ENCODE measurements around the gene PHLDA2. TPM values are rescaled to one million over a fixed set of nuclear protein-coding genes. Genes with fewer than 3 reads are reported as not detected.
A peak's percentile ranks its signal among the peaks of the same experiment; 100 is the strongest.
"Not testable (repeated sequence)": the region's sequence is repeated elsewhere in the genome, so short reads cannot be mapped to it uniquely, and the experiment has no call there.

The PHLDA2 gene
- total and polyA plus RNA-seq, 5 experiments from 2014 or later: 0.69 to 0.83 TPM; not detected in 3

- DNase-seq (peak in 2 of 10 donors; percentile 20 to 41), ATAC-seq (peak; percentile 16 to 19)
- Mint-ChIP-seq H3K9me3 (peaks cover 0 to 11% (median 5%) of the 10 kb centered on the region in 9 donors), H3K4me1 (peaks cover 28 to 77% (median 46%) of the 10 kb centered on the region in 4 donors), H3K36me3 (peaks cover 0 to 47% (median 1%) of the 10 kb centered on the region in 3 donors), H3K27me3 (no peaks in the 10 kb centered on the region), H3K27ac (peak overlapping the region in 9 of 10 donors; percentile 25 to 89 (median 70)), H3K4me3 (peak overlapping the region in 3 of 10 donors; percentile 10 to 26 (median 20))
- POLR2A ChIA-PET: interaction anchor here (1.4 kb wide), 1 partner anchor 10 kb away, joined by 5 read pairs; no protein-coding TSS in a partner anchor
Observed at GRCh38 chr11:2943711-2944118, 14.5 kb upstream of the PHLDA2 start.

GRCh38 chr11:2942872-2943710 is 13.9 kb upstream of the PHLDA2 start:
- Mint-ChIP-seq H3K36me3 (peaks cover 0 to 40% (median 6%) of the 10 kb centered on the region in 3 donors), H3K9me3 (peaks cover 0 to 15% (median 11%) of the 10 kb centered on the region in 9 donors), H3K4me1 (peaks cover 28 to 72% (median 46%) of the 10 kb centered on the region in 4 donors), H3K27me3 (no peaks in the 10 kb centered on the region), H3K4me3 (peak overlapping the region in 2 of 10 donors; percentile 20), H3K27ac (peak overlapping the region in 9 of 10 donors; percentile 28 to 89 (median 65))
- POLR2A ChIA-PET: interaction anchor here (1.4 to 2.1 kb wide), 3 partner anchors 9 to 73 kb away, joined by 5 to 6 read pairs (median 6); no protein-coding TSS in a partner anchor
- ATAC-seq: peak in 1 of 2 donors; percentile 1
- peak in 1 of 10 donors; percentile 17 for DNase-seq

- peaks cover 0 to 22% (median 17%) of the 10 kb centered on the region in 9 donors for H3K9me3 Mint-ChIP-seq
- ATAC-seq (no peak), DNase-seq (peak in 3 of 10 donors; percentile 15 to 19 (median 17))
- POLR2A ChIA-PET: interaction anchor here (0.9 to 3.3 kb wide), 6 partner anchors 9 to 73 kb away, joined by 3 to 11 read pairs (median 6); partner anchors contain the start of gene PHLDA2
- peaks cover 0 to 34% (median 11%) of the 10 kb centered on the region in 3 donors for H3K36me3 Mint-ChIP-seq
- peak overlapping the region in 2 of 10 donors; percentile 5 to 28 for H3K4me3 Mint-ChIP-seq
- peak overlapping the region in 5 of 10 donors; percentile 2 to 83 (median 47) for H3K27ac Mint-ChIP-seq
- no peaks in the 10 kb centered on the region for H3K27me3 Mint-ChIP-seq
- peaks cover 24 to 66% (median 46%) of the 10 kb centered on the region in 4 donors for H3K4me1 Mint-ChIP-seq
Observed at GRCh38 chr11:2942447-2942846, 13.2 kb upstream of the PHLDA2 start.

- H3K27ac Mint-ChIP-seq: peak overlapping the region in 9 of 10 donors; percentile 8 to 88 (median 62)
- H3K27me3 Mint-ChIP-seq: no peaks in the 10 kb centered on the region
- DNase-seq (peak in 1 of 10 donors; percentile 17), ATAC-seq (peak in 1 of 2 donors; percentile 8)
- H3K4me1 Mint-ChIP-seq: peaks cover 21 to 55% (median 36%) of the 10 kb centered on the region in 4 donors
- H3K4me3 Mint-ChIP-seq: peak overlapping the region in 1 of 10 donors; percentile 58
- H3K36me3 Mint-ChIP-seq: peaks cover 0 to 23% (median 13%) of the 10 kb centered on the region in 3 donors
- H3K9me3 Mint-ChIP-seq: peaks cover 0 to 29% (median 22%) of the 10 kb centered on the region in 9 donors
- POLR2A ChIA-PET: interaction anchor here (0.7 to 3.3 kb wide), 10 partner anchors 7 to 116 kb away, joined by 3 to 11 read pairs (median 4); partner anchors contain the start of genes CARS1 and PHLDA2
Observed at GRCh38 chr11:2940921-2941821, 12.0 kb upstream of the PHLDA2 start.

- POLR2A ChIA-PET: interaction anchor here (0.9 to 3.3 kb wide), 6 partner anchors 9 to 80 kb away, joined by 3 to 11 read pairs (median 4); partner anchors contain the start of gene PHLDA2
- peaks cover 0 to 29% (median 22%) of the 10 kb centered on the region in 9 donors for H3K9me3 Mint-ChIP-seq
- H3K4me1 Mint-ChIP-seq: peaks cover 16 to 47% (median 28%) of the 10 kb centered on the region in 4 donors
- ATAC-seq (peak; percentile 41 to 58), DNase-seq (peak in 4 of 10 donors; percentile 18 to 51 (median 30))
- H3K27ac Mint-ChIP-seq: peak overlapping the region; percentile 52 to 90 (median 76)
- no peaks in the 10 kb centered on the region for H3K27me3 Mint-ChIP-seq
- H3K4me3 Mint-ChIP-seq: no peak overlapping the region
- H3K36me3 Mint-ChIP-seq: peaks cover 0 to 15% (median 13%) of the 10 kb centered on the region in 3 donors
Observed at GRCh38 chr11:2940147-2940920, 11.1 kb upstream of the PHLDA2 start.

- H3K4me3 Mint-ChIP-seq: peak overlapping the region in 2 of 10 donors; percentile 50 to 55
- H3K36me3 Mint-ChIP-seq: peaks cover 0 to 13% (median 4%) of the 10 kb centered on the region in 3 donors
- ATAC-seq, H3K27me3 Mint-ChIP-seq: not testable (repeated sequence)
- peaks cover 0 to 29% (median 22%) of the 10 kb centered on the region in 9 donors for H3K9me3 Mint-ChIP-seq
- H3K27ac Mint-ChIP-seq: peak overlapping the region in 8 of 10 donors; percentile 32 to 97 (median 78)
- H3K4me1 Mint-ChIP-seq: peaks cover 11 to 34% (median 16%) of the 10 kb centered on the region in 4 donors
- POLR2A ChIA-PET: interaction anchor here (0.6 to 3.3 kb wide), 2 partner anchors 9 to 36 kb away, joined by 3 to 11 read pairs; partner anchors contain the start of gene PHLDA2
- peak in 1 of 10 donors; percentile 26 for DNase-seq
Observed at GRCh38 chr11:2938458-2939418, 9.5 kb upstream of the PHLDA2 start.

GRCh38 chr11:2937641-2938457 is 8.6 kb upstream of the PHLDA2 start:
- peaks cover 8 to 28% (median 14%) of the 10 kb centered on the region in 4 donors for H3K4me1 Mint-ChIP-seq
- POLR2A ChIA-PET: interaction anchor here (0.6 kb wide), 2 partner anchors 76 to 218 kb away, joined by 3 read pairs; no protein-coding TSS in a partner anchor
- peaks cover 0 to 13% (median 0%) of the 10 kb centered on the region in 3 donors for H3K36me3 Mint-ChIP-seq
- DNase-seq: peak in 2 of 10 donors; percentile 15 to 21
- H3K9me3 Mint-ChIP-seq: peaks cover 0 to 29% (median 22%) of the 10 kb centered on the region in 9 donors
- peak overlapping the region in 6 of 10 donors; percentile 8 to 97 (median 60) for H3K27ac Mint-ChIP-seq
- not testable (repeated sequence) for H3K27me3 Mint-ChIP-seq, ATAC-seq
- peak overlapping the region in 5 of 10 donors; percentile 28 to 77 (median 62) for H3K4me3 Mint-ChIP-seq

- Mint-ChIP-seq H3K4me1 (peaks cover 7 to 23% (median 17%) of the 10 kb centered on the region in 4 donors), H3K4me3 (no peak overlapping the region), H3K27ac (peak overlapping the region in 1 of 10 donors; percentile 66), H3K27me3 (peaks cover 0 to 10% (median 4%) of the 10 kb centered on the region in 5 donors), H3K9me3 (peaks cover 0 to 27% (median 22%) of the 10 kb centered on the region in 9 donors), H3K36me3 (peaks cover 0 to 13% (median 0%) of the 10 kb centered on the region in 3 donors)
- POLR2A ChIA-PET: interaction anchor here (0.7 kb wide), 1 partner anchor 122 kb away, joined by 7 read pairs; no protein-coding TSS in a partner anchor
- DNase-seq (peak in 1 of 10 donors; percentile 12), ATAC-seq (no peak)
Observed at GRCh38 chr11:2934611-2935239, 5.5 kb upstream of the PHLDA2 start.
